OCI-LY1 (cell line): ENCODE results near the gene CFAP210.

Experiments
- H2AFZ ChIP-seq: fragments of 200-600 bp; sonication (generic), shearing (Covaris generic); 2 replicates; pipeline ENCODE4 v1.6.0; 2014; ENCODE audit warnings: antibody characterized with exemption, mild to moderate bottlenecking, low read length
- H3F3A ChIP-seq: fragments of 200-600 bp; sonication (generic), shearing (Covaris generic); 2 replicates; pipeline ENCODE4 v1.6.0; 2014; ENCODE audit warnings: mild to moderate bottlenecking, antibody characterized with exemption, low read length, moderate library complexity; ENCODE audit not compliant: insufficient read depth
- H3K27ac ChIP-seq: fragments of 200-600 bp; sonication (generic); 2 replicates; pipeline ENCODE4 v1.5.1; 2014; ENCODE audit warnings: low read length, mixed run types, mild to moderate bottlenecking, low read depth; ENCODE audit not compliant: poor library complexity, severe bottlenecking
- H3K27me3 ChIP-seq: fragments of 200-600 bp; sonication (generic); 2 replicates; pipeline ENCODE4 v1.6.0; 2014; ENCODE audit warnings: antibody characterized with exemption, mild to moderate bottlenecking, low read length, moderate library complexity; ENCODE audit not compliant: insufficient read depth
- H3K36me3 ChIP-seq: fragments of 200-600 bp; sonication (generic); 2 replicates; pipeline ENCODE4 v1.6.1; 2014; ENCODE audit warnings: mild to moderate bottlenecking, antibody characterized with exemption, low read length, moderate library complexity, mixed read lengths; ENCODE audit not compliant: insufficient read depth
- H3K4me1 ChIP-seq: fragments of 200-600 bp; sonication (generic); 2 replicates; pipeline ENCODE4 v1.5.1; 2014; ENCODE audit warnings: mild to moderate bottlenecking, low read length, moderate library complexity; ENCODE audit not compliant: insufficient read depth, severe bottlenecking
- H3K4me2 ChIP-seq: fragments of 200-600 bp; sonication (generic), shearing (Covaris generic); 2 replicates; pipeline ENCODE4 v1.6.1; 2014; ENCODE audit warnings: low read length
- H3K4me3 ChIP-seq: fragments of 200-600 bp; sonication (generic); 2 replicates; pipeline ENCODE4 v1.5.1; 2014; ENCODE audit warnings: low read length, low read depth, mild to moderate bottlenecking, mixed read lengths; ENCODE audit not compliant: poor library complexity, severe bottlenecking
- H3K79me2 ChIP-seq: fragments of 200-600 bp; shearing (Covaris generic); 2 replicates; pipeline ENCODE4 v1.6.1; 2016; ENCODE audit warnings: mixed run types, low read length, mixed read lengths; ENCODE audit not compliant: insufficient read depth
- H3K9ac ChIP-seq: fragments of 200-600 bp; sonication (generic), shearing (Covaris generic); 2 replicates; pipeline ENCODE4 v1.6.1; 2014; ENCODE audit warnings: mild to moderate bottlenecking, low read length, mixed read lengths
- H3K9me2 ChIP-seq: fragments of 200-600 bp; sonication (generic), shearing (Covaris generic); 2 replicates; pipeline ENCODE4 v1.6.1; 2014; ENCODE audit warnings: low read depth, mild to moderate bottlenecking, low read length, mixed read lengths
- H3K9me3 ChIP-seq: fragments of 200-600 bp; shearing (Covaris generic); 2 replicates; pipeline ENCODE4 v1.6.1; 2014; ENCODE audit warnings: low read length, mixed read lengths
- H4K20me1 ChIP-seq: fragments of 200-600 bp; sonication (generic), shearing (Covaris generic); 2 replicates; pipeline ENCODE4 v1.6.0; 2016; ENCODE audit warnings: mild to moderate bottlenecking, low read length; ENCODE audit not compliant: insufficient read depth
- CTCF ChIP-seq: fragments of 200-600 bp; sonication (generic), shearing (Covaris generic); IDR thresholded peaks from 2 replicates; pipeline ENCODE4 v1.5.1; 2017; ENCODE audit warnings: mild to moderate bottlenecking, antibody characterized with exemption, low read length, moderate library complexity, mixed read lengths
- EZH2 ChIP-seq: fragments of 200-600 bp; sonication (generic), shearing (Covaris generic); IDR thresholded peaks from 2 replicates; pipeline ENCODE4 v1.8.0; 2017; ENCODE audit warnings: borderline replicate concordance, mixed run types, mild to moderate bottlenecking, antibody characterized with exemption, low read length, moderate library complexity, mixed read lengths

Gene CFAP210

GRCh38 chr2:169713331-169713730 lies 19.1 kb upstream of the CFAP210 start:
- no peaks in the 10 kb centered on the region for H3K79me2 ChIP-seq
- no peak for TF ChIP-seq EZH2
- TF ChIP-seq CTCF: no peak
- H4K20me1 ChIP-seq: no peaks in the 10 kb centered on the region
- no peak overlapping the region for H3K27ac ChIP-seq
- no peaks in the 10 kb centered on the region for H3F3A ChIP-seq
- no peak overlapping the region for H3K9ac ChIP-seq
- no peak overlapping the region for H3K4me3 ChIP-seq
- H3K4me1 ChIP-seq: no peaks in the 10 kb centered on the region
- no peak overlapping the region for H2AFZ ChIP-seq
- no peaks in the 10 kb centered on the region for H3K36me3 ChIP-seq
- H3K9me3 ChIP-seq: no peaks in the 10 kb centered on the region
- H3K4me2 ChIP-seq: no peak overlapping the region
- no peaks in the 10 kb centered on the region for H3K9me2 ChIP-seq
- no peaks in the 10 kb centered on the region for H3K27me3 ChIP-seq

GRCh38 chr2:169712791-169713227 lies 18.6 kb upstream of the CFAP210 start:
- no peaks in the 10 kb centered on the region for H3K36me3 ChIP-seq
- no peaks in the 10 kb centered on the region for H3F3A ChIP-seq
- H3K4me1 ChIP-seq: no peaks in the 10 kb centered on the region
- TF ChIP-seq CTCF: no peak
- TF ChIP-seq EZH2: no peak
- H3K27ac ChIP-seq: no peak overlapping the region
- H3K4me3 ChIP-seq: no peak overlapping the region
- H3K9ac ChIP-seq: no peak overlapping the region
- no peak overlapping the region for H3K4me2 ChIP-seq
- no peak overlapping the region for H2AFZ ChIP-seq
- no peaks in the 10 kb centered on the region for H3K9me2 ChIP-seq
- no peaks in the 10 kb centered on the region for H3K27me3 ChIP-seq
- no peaks in the 10 kb centered on the region for H4K20me1 ChIP-seq
- no peaks in the 10 kb centered on the region for H3K79me2 ChIP-seq
- H3K9me3 ChIP-seq: no peaks in the 10 kb centered on the region

- H4K20me1 ChIP-seq: no peaks in the 10 kb centered on the region
- no peaks in the 10 kb centered on the region for H3K9me2 ChIP-seq
- H3K9ac ChIP-seq: no peak overlapping the region
- H3K27ac ChIP-seq: no peak overlapping the region
- H3K4me1 ChIP-seq: no peaks in the 10 kb centered on the region
- TF ChIP-seq EZH2 (no peak), CTCF (no peak)
- H3K79me2 ChIP-seq: no peaks in the 10 kb centered on the region
- H3F3A ChIP-seq: no peaks in the 10 kb centered on the region
- no peak overlapping the region for H3K4me3 ChIP-seq
- no peaks in the 10 kb centered on the region for H3K9me3 ChIP-seq
- H3K4me2 ChIP-seq: no peak overlapping the region
- no peaks in the 10 kb centered on the region for H3K27me3 ChIP-seq
- H2AFZ ChIP-seq: no peak overlapping the region
- H3K36me3 ChIP-seq: no peaks in the 10 kb centered on the region
These were observed 17.7 kb upstream of the CFAP210 start for GRCh38 chr2:169711751-169712509.
